GM19193 (cell line): ENCODE results near the gene ZNF462.

Experiments used
- POLR2A ChIP-seq: IDR thresholded peaks from 4 replicates; pipeline ENCODE4 v1.6.1; 2011; ENCODE audit not compliant: insufficient read depth, insufficient read length; ENCODE audit errors: extremely low read depth

Gene ZNF462

DNA sequence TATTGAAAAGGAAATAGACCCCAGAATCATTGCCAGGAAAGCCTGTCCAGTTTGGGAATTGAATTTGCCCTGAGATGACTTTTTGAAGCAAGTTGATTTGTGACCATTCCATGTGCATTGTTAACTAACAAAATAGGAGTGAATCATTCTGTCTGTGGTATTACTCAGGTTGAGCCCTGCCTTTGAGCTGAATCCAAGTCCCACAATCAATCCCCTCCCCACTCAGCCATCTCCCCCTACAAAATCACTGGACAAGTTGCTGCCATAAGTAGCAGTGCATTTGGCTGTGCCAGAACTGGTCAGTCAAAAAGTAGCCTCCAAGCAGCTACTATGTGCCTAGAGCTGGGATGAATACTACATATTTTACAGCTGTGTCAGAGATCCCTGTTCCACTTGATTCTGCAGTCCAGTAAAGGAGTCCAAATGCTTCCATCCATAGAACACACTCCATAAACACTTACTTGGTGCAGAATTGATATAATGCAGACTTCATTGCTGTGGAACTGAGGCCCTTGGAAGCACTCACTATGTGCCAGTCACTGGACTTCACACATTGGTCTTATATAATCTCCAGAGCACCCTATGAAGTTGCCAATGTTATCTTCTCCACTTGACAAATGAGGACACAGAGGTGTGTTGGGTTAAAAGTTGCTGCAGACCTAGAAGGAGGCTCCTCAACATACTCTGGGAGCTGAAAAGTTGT, 96.1 kb downstream of the ZNF462 start:
- no peak for TF ChIP-seq POLR2A

- no peak for TF ChIP-seq POLR2A
These were observed 97.3 kb downstream of the ZNF462 start for GRCh38 chr9:106960258-106960657.

DNA sequence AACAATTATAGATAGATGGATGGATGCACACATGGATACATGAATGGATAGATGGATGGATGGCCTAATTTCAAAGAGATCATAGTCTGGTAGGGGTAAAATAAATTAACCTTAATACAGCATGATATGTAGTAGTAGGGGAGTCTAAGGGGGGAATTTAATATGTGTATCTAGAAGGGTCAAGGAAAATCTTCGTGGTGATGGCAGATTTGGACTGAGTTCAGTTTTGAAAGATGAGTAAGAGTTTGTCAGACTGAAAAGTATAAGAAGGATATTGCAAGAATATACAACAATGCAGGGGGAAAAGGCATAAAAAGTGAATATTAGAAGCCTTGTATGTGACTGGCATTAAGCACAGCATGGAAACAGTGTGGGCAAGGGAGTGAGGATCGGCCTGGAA, 98.7 kb downstream of the ZNF462 start:
- no peak for TF ChIP-seq POLR2A

DNA sequence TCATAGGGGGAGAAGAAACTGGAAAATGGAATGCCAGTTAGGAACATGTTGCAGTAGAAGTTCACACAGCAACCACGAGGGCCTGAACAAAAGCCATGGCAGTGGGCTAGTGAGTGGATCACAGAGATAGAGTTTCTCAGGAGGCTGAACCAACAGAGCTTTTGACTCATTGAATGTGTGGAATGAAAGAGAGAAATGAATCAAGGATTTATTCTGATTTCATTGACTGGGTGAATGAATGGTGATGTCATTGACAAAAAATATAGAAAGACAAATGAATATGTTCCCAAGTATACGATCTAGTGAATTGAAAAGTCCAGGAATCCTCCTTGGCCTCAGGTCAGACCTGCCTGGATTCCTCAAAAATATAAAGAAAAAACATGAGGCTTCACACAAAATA, 99.2 kb downstream of the ZNF462 start:
- no peak for TF ChIP-seq POLR2A

DNA sequence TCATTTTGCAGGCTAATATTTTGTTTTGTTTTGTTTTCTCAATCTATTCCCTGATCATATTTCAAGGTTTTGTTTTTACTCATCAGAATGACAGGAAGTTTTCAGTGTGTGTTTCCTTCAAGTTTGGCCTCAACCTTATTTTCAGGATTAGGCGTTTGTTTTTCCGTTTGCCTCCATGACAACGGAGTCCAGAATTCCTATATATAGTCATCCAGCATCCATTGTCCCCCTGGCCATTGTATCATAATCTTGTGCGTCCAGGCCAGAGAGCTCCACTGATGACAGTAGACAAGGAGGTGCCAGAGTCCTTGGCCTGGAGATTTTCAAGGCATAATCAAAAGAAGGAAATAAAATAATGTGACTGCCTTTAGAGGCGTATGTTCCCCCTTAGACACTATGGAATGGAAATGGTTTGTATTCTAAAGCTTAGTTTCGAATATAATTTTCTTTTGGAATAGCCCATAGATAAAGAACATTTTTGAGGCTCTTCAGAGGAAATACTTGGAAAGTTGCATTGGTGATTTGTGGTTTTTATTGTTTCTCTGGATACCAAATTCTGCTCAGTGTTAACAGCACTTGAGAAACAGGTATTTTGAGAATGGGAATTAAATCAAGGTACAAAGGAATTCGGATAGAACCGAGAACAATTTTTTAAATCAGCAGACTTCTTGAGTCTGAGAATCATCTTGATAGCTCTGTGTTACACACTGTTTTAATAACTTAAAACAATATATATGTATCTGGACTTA, 99.8 kb downstream of the ZNF462 start:
- TF ChIP-seq POLR2A: no peak

- no peak for TF ChIP-seq POLR2A
These were observed 100.7 kb downstream of the ZNF462 start for GRCh38 chr9:106963684-106964083.

GRCh38 chr9:106964329-106964728, 101.4 kb downstream of the ZNF462 start:
- no peak for TF ChIP-seq POLR2A

DNA sequence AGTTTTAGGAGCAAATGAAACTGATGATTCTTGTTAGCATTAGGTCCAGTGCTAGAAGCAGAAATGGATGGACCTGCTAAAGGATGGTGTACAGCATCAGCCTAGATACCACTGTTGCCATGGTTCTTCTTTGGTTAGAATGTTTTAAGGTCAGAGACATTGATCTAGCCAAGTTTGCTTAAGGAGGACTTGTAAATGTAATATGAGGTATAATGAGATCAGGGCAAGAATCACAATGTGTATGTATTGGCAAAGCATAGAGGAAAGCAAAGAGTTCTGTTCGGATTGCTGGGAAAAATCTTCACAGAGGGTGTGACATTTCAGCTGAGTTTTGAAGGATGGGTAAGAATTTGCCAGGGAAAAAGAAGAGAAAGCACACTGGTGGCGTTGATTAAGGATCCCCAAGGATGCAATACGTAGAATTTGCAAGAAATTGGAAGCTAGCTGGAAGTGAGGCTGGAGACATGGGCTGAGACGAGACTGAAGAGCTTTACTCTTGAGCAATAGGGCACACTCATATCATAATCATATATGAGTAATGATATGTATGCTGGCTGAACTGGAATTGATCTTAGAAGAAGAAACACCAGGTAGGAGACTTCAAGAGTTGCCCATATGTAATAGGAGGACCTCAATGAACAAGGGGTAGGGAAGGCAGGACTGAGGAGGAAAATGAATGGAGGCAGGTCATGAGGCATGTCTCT, 102.0 kb downstream of the ZNF462 start:
- TF ChIP-seq POLR2A: no peak

DNA sequence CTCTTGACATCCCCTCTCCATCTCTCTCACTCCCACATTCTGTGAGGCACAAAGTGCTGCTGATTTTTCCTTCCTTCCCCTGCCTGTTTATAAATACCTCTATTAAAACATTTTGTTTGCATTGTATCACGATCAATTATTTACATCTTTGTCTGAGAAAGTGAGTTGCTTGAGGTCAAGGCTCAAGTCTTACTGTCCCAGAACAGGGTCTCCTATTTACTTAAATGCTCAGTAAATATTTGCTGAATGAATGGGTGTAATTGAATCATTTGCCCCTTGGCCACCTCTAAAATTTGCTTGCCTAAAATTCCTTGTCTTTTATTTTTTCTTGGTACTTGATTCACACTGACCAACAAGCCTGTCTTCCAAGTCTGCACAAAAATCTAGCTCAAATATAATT, 103.5 kb downstream of the ZNF462 start:
- TF ChIP-seq POLR2A: no peak

DNA sequence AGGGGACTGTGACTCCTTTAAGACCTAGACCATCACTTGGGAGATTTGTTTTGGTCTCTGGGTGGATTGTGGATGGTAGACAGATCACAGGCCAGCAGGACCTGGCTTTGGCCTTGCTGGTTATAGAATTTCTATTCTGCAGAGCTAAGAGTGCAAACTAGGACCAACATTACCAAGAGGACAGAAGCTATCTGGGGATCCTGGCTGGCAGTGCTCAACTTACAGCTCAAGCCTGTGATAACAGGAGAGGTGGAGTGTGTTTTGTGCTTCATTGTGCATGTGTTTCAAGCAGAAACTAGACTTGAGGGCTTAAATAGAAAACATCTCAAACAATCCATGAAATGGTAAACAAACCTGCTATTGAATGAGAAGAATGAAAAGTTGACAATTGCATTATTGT, 106.7 kb downstream of the ZNF462 start:
- TF ChIP-seq POLR2A: no peak

DNA sequence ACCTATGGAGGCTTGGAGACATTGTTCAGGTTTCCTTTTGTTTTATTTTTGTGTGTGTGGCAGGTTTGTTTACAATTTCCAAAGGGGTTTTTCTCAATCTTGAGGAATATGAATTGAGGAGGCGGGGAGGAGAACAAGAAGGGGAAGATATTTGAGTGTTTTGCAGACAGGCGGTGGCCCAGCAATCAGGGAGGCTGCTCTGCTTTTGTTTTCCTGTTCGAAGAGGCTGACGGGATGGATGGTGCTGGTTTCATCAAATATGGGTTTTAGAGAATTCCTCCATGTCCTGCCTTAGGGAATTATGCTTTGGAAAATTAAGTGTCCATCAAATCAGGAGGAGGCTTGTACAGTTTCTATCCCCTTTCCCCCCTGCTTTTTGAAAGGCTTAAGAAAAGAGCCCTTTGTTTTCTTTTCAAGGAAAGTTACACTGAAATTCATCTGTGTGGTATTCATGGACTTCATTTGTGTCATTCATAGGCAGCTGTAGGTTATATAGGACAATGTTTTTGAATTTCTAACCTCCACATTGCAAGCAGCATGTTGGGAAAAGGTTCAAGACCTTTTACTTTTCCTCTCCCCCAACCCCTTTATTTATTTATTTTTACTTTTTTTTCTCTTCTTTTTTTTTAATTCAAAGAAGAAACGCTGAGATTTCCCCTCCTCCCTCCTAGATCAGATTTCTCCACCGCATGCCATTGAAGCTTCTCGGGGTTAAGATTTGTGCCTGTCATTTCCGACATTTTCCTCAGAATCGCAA, 107.4 kb downstream of the ZNF462 start:
- no peak for TF ChIP-seq POLR2A

GRCh38 chr9:106970976-106971457, 108.1 kb downstream of the ZNF462 start:
- no peak for TF ChIP-seq POLR2A

GRCh38 chr9:106972082-106972481, 109.1 kb downstream of the ZNF462 start:
- no peak for TF ChIP-seq POLR2A

DNA sequence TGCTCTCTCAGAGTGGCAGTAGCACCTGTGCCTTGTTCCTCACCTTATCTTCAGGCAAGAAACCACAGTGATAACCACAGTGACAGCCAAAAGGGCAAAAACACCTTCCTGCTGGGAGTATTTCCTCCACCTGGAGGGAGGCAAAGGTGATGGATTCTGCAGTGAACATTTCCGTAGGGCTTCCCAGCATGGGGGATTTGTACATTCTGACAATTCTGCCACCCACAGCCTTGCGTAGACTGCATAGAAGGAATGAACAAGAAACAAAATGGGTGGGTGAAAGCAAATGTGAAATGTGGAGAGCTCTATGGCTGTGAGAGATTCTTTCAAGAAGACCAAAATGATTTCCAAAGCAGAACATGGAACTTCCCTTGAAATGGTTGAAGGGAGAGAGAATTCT, 111.4 kb downstream of the ZNF462 start:
- TF ChIP-seq POLR2A: no peak

DNA sequence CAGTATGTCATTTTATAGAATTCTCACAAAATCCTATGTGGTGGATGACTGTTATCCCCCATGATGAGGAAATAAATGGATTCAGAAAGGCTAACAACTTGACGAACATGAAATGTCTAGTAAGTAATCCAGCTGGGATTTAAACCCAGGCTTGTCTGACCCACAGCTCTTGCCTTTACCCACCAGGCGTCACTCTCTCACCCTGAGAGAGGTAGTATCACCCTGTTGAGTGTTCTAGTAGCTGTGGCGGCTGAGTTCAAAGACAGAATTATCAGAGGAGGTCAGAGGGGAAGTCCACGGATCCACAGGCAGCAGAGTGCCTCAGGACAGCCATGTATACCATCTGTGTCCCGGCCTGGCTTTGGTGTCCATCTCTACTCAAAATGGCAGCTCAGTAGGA, 113.8 kb downstream of the ZNF462 start:
- TF ChIP-seq POLR2A: no peak
